OCI-LY3 (cell line): ENCODE results near the gene EFL1.
"Not testable (repeated sequence)": the region's sequence is repeated elsewhere in the genome, so short reads cannot be mapped to it uniquely, and the experiment has no call there.

ENCODE experiments used
- EZH2phosphoT487 ChIP-seq: fragments of 200-600 bp; shearing (Covaris generic); IDR thresholded peaks from 2 replicates; pipeline ENCODE4 v1.6.1; 2018; ENCODE audit warnings: antibody characterized with exemption, mixed run types, low read depth
- TF ChIP-seq, protein P1 (sequence below): fragments of 200-600, 300-600 bp; sonication (generic); IDR thresholded peaks from 2 replicates; pipeline ENCODE4 v1.5.1; 2014; ENCODE audit warnings: antibody characterized with exemption, low read length, low read depth

DNA sequence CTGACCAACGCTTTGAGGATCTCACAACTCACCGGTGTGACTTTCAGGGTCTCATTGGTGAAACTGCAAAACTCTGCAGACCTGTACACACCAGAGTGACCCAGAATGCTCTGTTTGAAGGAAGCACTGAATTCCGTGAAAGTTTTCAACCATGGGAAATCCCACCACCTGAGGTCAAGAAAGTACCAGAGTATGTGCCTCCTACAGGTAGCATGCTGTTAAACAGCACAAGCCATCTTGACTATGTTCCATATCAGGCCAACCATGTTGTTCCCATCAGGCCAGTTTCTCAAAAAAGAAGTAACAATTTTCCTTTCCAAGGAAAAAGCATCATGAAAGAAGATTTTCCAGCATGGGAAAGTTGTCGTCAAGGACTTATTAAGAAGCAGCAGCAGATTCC is 19.9 kb upstream of the EFL1 start:
- TF ChIP-seq, protein P1, sequence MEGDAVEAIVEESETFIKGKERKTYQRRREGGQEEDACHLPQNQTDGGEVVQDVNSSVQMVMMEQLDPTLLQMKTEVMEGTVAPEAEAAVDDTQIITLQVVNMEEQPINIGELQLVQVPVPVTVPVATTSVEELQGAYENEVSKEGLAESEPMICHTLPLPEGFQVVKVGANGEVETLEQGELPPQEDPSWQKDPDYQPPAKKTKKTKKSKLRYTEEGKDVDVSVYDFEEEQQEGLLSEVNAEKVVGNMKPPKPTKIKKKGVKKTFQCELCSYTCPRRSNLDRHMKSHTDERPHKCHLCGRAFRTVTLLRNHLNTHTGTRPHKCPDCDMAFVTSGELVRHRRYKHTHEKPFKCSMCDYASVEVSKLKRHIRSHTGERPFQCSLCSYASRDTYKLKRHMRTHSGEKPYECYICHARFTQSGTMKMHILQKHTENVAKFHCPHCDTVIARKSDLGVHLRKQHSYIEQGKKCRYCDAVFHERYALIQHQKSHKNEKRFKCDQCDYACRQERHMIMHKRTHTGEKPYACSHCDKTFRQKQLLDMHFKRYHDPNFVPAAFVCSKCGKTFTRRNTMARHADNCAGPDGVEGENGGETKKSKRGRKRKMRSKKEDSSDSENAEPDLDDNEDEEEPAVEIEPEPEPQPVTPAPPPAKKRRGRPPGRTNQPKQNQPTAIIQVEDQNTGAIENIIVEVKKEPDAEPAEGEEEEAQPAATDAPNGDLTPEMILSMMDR, result not testable (repeated sequence)
- TF ChIP-seq EZH2phosphoT487, result not testable (repeated sequence)
